HG03159 (cell line): Measurements from ENCODE around the gene RALGPS1.

ENCODE experiments used
- ATAC-seq: cut with Tn5 transposase; IDR thresholded peaks from one replicate; pipeline ENCODE4 v1.9.1; 2021; ENCODE audit warnings: mild to moderate bottlenecking, moderate library complexity; ENCODE audit not compliant: unreplicated experiment

Gene RALGPS1

DNA sequence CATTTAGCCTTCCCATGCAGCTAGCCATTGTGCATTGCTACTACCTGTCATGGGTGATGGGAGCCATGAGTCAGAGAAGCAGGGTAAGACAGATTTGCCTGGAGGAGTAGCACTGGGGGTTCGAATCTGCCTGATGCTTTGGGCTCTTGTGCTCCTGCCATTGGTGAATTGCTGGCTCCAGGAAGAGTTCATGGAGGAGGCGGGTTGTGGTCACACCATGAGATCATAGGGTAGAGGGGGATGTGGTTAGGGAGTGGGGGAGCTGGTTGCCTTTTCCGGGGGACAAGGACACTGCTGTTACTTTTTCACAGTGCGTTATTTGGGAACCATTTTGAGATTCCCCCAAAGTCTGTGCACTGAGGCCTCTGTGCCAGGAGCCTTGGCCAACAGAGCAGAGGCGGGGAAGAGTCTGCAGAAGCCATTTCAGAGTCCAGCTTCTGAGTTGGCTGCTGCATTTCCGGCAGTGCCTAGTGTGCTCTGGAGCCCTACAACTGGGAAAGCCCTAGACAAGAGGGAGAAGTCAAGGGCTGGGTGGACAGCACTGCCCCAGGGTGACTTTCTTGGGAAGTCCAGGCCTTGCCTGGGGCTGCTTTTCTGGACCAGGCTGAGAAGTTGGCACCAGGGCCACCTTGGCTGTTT lies 201.6 kb downstream of the RALGPS1 start:
- ATAC-seq, result no peak

- no peak for ATAC-seq
These were observed 202.4 kb downstream of the RALGPS1 start for GRCh38 chr9:127116957-127117356.

- no peak for ATAC-seq
These were observed 203.2 kb downstream of the RALGPS1 start for GRCh38 chr9:127117801-127118200.

DNA sequence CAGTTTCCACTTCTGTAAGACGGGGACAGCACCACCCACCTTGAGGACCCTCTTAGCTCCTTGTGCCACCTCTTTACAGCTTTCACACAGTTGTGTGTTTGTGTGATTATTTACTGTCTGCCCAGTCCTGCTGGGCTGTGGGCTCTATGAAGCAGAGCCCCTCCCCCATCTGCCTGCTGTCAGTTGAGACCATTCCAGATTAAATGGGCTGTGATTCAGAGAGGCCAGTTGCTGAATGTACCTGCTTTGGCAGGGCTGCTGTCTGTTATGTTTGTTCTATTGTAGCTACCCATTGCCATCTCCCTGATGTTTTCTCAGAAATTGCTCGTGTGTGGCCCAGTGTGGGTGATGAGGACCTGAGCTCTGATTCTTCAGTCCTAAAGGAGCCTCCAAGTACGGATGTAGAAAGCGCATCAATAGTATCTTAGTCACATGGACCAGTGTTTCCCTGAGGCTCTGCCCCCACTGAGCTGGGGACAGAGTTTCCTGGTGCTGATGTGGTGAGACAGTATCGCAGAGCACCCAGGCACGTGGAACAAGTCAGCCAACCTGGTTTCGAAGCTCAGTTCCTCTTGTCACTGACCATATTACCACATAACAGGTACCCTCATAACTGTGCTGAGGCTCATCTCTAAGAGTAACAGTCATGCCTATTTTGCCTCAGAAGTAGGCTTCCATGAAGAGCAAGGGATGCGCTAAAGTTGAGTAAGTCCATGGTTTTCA lies 204.2 kb downstream of the RALGPS1 start:
- ATAC-seq, result no peak

DNA sequence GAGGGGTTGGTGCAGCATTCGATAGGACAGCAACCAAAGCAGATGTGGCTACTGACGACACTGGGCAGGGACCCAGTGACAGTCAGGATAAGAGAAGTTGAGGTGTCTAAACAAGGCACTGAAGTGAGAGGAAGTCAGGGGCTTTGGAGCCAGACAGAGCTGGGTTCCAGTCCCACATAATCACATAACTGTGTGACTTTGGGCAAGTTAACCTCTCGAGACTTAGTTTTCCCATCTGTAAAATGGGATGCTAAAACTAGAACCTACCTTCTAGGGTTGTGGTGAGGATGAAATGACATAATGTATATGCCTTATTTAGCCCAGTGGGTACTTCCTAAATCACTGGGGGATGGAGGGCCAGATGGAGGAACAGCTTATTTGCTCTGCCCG lies 204.7 kb downstream of the RALGPS1 start:
- no peak for ATAC-seq

GRCh38 chr9:127121628-127122175 lies 207.1 kb downstream of the RALGPS1 start:
- no peak for ATAC-seq

DNA sequence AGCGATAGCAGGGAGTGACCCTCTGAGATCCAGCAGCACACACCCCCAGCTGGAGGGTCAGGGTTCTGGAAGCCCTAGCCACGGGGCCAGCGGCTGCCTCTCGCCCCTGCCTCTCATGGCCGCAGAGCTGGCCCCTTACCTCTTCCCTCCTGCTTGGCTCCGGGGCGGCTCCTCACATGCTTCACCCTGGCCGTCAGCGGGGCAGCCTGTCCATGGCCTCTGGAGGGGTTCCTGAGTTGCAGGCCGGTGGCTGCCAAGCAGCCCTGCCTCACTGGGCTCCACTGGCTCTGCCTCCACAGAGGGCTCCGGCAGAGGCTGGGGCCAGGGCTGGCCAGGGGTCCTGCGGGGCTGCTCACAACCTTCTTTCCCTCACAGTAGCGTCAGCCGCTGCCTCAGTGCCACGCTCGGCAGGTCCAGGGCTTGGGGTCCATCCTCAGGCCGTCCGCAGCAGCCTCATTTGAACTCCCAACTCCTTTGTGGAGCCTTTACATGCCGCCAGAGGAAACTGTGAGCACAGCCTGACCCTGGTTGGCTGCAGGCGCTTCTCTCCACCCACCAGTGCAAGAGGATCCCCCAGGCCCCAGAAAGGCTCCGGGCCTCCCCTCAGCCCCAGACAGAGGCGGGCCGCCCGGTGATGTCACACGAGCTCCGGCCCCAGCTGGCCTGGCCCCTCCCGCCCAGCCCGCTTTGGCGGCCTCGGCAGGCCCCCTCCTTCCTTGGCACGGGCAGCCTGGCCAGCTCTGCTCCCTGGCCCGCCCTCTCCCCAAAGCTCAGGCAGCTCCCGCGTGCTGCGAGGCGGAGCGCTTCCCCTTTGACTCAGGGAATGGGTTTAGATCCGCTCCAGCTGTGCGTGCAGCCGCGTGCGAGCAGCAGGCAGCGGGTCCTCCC lies 207.8 kb downstream of the RALGPS1 start, which contains the start of gene ANGPTL2:
TSS of gene ANGPTL2 (minus strand) at position 460 of the 888 bp plus-strand sequence. CDS start 13,904 bp downstream, outside the sequence.
- ATAC-seq, result no peak

- ATAC-seq, result no peak
These were observed 208.7 kb downstream of the RALGPS1 start for GRCh38 chr9:127123064-127123890.

GRCh38 chr9:127124111-127124531 lies 209.5 kb downstream of the RALGPS1 start:
- no peak for ATAC-seq

GRCh38 chr9:127124792-127125191 lies 210.2 kb downstream of the RALGPS1 start:
- no peak for ATAC-seq

- ATAC-seq, result no peak
These were observed 212.4 kb downstream of the RALGPS1 start for GRCh38 chr9:127126971-127127370.

GRCh38 chr9:127128341-127129072 lies 213.9 kb downstream of the RALGPS1 start:
- no peak for ATAC-seq

DNA sequence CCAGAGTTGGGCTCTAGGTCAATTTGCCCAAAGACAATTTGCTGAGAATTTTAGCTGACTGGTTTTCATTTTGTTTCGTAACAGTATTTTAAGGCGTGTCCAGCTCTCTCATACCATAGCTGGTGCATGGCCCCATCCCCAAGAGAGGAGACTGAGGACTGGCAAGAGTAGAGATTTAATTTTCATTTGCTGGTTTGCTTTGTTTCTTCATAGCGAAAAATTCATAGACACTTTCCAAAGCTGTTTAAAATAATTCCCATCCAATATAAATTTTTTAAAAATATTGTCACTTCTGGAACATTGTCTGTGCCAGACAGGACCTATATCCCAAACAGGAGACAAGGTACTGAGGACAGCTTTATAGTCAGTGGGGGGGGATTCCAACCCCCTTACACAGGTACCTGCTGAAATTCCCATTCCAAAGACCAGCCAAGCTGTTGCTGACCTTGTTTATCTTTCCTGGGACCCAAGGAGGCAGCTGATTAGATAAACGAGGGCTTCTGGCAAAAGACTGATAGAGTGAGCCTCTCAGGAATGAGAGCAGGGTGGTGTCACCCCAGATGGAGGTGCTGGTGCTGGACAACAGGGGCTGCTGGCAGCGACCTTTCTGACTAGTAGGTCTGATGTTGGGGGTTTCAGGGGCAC lies 214.6 kb downstream of the RALGPS1 start:
- ATAC-seq, result no peak

GRCh38 chr9:127129718-127130085 lies 215.1 kb downstream of the RALGPS1 start:
- ATAC-seq, result no peak

DNA sequence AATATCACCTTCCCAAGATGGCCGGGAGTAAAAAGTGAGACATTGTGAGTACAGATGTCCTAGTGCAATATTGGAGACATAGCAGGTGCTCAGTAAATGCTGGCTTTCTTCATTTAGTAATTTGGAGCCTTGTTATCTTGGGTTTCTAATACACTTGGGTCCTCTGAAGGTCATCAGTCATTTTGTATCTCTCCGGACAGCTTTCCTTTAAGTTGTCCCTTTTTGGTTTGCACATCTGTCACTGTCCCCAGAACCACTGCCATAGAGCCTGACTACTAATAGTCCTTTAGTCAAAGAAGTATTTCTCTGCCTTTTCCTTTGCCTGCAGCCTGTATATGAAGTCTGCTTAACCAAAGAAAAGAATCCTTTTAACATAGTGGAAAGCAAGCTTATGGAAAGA lies 215.7 kb downstream of the RALGPS1 start:
- no peak for ATAC-seq

DNA sequence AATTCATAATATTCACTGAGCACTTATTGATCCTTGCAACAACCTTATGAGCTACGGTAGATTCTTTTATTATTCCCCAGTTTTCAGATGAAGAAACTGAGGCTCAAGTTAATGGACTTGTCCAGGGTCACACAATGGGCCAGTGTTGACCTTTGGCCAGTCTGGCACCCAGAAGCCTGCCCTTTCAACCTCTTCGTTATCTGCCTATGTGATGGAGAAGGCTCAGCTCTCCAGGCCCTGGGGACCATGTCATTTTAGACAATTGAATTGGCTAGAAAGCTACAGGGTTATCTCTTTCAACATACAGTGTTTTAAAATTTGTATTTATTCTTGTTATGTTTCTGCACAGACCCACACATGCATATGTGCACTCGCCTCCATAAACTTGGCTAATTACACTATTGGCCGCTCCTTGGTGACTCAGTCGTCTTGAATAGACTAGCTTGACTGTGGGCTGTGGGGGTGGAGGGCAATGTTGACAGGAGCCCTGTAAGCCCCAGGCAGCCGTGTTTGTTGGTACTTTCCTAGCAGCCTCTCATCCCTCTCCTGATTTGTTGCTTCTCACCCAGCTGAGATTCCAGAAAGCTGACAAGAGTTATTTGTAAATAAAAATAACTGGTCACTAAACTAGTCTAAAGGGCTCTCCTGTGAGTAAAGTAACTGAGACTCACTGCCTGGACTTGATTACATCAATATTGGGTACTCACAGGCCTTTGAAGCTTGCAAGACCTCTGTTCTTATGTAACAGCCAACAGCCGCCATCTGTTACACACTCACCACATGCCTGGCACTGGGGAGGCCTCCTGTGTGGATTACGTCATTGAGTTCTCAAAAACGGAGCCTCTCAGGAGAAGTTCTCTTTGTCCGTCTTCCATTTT lies 216.3 kb downstream of the RALGPS1 start:
- no peak for ATAC-seq

DNA sequence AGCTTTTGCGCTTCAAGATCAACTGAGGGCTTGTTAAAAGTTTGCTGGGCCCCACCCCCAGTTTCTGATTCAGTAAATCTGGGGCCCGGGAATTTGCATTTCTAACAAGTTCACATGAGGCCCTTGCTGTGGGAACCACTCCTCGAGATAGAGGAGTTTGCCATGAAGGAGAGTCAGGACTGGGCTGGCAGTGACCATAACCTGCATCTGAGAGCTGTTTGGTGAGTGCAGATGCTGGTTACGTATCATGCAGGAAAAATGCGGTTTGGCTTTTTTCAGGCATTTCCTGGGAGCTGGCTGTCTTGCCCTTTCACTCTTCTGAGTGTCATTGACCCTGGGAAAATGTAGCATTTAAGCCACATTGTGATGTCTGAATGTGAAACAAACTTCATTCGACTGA lies 217.3 kb downstream of the RALGPS1 start:
- ATAC-seq, result no peak

GRCh38 chr9:127132375-127132774 lies 217.8 kb downstream of the RALGPS1 start:
- no peak for ATAC-seq
